Jurkat, Clone E6-1 (cell line): Measurements from ENCODE around the gene PPP1R26. TPM values are rescaled to one million over a fixed set of nuclear protein-coding genes. Genes with fewer than 3 reads are reported as not detected.
"Not testable (repeated sequence)": the region's sequence is repeated elsewhere in the genome, so short reads cannot be mapped to it uniquely, and the experiment has no call there.

Experiments used
- DNase-seq: peaks from one replicate; pipeline ENCODE4 v3.0.0-alpha.2; 2011; ENCODE audit warnings: low read depth, low spot score
- H3K4me3 ChIP-seq: 2 replicates; pipeline ENCODE4 v1.5.1; 2011; ENCODE audit warnings: mild to moderate bottlenecking, low read length, control low read depth, moderate library complexity
- polyA plus RNA-seq: library from polyadenylated mRNA; unstranded; fragments of >200 nt; gene quantifications from one replicate; pipeline ENCODE4 v1.2.1, GENCODE V29; 2012; ENCODE audit warnings: missing spikeins; ENCODE audit not compliant: insufficient read length, insufficient read depth

Gene PPP1R26, protein sequence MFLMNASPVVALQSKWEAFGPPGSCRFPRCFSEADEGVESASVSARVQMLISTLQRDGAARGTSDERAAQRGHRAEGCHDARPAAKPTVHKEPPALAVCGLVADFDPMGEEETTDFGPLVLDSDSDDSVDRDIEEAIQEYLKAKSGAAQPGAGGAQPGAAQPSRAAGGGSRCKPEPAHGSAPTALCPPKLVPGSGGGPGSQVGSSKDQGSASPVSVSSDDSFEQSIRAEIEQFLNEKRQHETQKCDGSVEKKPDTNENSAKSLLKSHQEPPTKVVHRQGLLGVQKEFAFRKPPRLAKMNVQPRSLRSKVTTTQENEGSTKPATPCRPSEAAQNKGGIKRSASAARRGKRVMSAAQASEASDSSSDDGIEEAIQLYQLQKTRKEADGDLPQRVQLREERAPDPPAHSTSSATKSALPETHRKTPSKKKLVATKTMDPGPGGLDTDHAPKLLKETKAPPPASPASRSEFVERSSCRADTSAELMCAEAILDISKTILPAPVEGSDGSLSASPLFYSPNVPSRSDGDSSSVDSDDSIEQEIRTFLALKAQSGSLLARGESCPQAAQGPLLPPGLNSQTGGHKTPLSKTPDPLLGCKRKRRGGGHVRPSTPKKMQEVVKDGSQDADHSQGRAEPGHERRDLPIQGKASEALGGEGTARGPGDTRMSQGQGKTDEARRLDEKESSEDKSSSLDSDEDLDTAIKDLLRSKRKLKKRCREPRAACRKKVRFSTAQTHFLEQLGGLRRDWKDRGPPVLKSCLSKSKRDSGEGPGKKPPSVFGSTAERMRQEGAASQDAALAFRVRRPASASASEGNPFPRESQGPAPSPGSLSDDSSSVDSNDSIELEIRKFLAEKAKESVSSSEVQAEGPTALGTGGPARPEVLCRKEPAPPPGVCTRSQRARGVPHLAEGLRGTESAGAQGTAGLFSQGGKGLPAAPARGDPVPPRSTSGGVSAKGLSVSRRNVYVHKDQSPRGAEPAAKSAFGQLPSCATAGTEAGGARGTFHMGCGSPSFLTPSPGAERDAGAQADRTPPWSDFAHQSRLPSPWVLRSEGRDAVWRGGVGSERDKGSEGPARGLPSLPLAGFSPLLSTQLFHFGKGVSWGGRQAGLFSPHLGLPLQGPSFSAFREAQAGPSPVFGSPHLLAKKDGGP (N-terminal part only)
- not detected for polyA plus RNA-seq

GRCh38 chr9:135479469-135480052, at the start of gene PPP1R26:
Gene PPP1R26, plus strand, starts transcription at chr9:135479782. Its CDS starts 4,729 bp downstream, at chr9:135484511.
- no peak within 1 kb of the TSS for H3K4me3 ChIP-seq
- DNase-seq = no peak

DNA sequence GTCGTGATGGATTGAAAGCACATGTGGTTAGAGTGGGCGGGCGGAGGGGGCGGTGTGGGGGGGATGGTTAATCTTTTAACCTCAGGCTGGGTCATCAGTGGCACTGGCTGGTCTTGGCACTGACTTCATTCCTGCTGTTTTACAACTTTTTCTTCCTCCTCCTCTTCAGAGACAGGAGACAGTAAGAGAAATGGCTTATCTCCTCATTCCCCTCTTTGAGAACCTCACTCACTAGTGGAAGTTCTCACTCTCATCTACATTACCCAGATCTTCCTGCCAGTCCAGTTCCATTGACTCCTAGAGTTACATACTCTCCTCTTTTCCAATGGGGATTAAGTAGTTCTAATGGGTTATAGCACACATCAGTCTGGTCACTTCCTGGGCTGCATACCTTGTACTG, 42.3 kb upstream of the PPP1R26 start:
- H3K4me3 ChIP-seq = no peak overlapping the region
- DNase-seq = no peak

DNA sequence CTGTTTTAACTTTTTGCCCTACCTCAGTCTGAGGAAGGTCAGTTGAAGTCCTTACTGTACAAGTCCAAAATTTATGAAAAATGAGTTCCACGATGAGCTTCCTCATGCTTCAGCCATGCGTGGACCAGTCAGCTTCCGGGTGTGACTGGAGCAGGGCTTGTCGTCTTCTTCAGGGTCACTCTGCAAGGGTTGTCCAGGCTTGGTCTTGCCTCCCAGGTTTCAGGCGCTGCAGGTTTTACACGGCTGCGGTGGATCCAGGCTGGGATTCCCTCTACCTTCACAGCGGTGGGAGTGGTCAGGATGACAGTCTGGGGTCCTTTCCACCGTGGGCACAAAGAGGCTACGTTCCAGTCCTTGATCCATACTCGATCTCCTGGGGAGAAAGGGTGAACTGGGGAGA, 41.9 kb upstream of the PPP1R26 start:
- H3K4me3 ChIP-seq, DNase-seq: not testable (repeated sequence)

DNA sequence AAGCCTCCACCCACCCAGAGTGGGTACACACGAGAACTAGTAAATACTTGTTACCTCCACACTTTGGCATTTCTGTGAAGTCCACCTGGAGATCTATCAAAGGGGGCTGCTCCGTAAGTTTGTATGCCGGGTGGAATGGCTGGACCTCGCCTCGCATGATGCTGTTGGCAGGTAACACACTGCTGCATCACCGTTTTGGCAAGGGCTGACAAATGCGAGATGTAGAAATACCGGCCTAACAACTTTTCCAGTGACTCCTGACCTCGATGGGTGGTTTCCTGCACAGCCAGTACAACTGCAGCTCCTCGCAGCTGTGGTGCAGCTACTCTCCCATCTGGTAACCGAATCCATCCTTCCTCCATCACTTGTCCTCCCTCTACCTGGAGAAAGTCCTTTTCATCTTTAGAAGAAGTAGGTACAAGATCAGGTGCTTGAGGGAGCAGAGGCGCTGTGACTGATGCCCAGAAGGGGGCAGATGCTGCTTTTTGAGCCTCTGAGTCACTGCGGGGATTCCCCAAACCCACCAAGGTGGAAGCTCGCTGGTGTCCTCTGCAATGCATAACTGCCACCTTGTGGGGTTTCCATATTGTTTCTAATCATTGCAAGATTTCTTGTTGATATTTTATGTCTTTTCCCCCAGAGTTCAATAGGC, 40.9 kb upstream of the PPP1R26 start:
- DNase-seq, H3K4me3 ChIP-seq: not testable (repeated sequence)

DNA sequence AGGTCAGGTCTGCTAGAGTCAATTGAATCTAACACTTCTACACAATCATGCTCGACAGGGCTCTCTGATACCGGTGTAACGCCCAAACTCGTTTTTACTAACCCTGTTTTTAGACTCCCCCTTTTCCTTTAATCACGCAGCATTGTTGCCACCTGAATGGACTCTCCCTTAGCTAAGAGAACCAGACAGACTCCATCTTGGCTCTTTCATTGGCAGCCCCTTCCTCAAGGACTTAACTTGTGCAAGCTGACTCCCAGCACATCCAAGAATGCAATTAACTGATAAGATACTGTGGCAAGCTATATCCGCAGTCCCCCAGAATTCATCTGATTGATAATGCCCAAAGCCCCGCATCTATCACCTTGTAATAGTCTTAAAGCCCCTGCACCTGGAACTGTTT, 40.1 kb upstream of the PPP1R26 start:
- not testable (repeated sequence) for DNase-seq, H3K4me3 ChIP-seq

DNA sequence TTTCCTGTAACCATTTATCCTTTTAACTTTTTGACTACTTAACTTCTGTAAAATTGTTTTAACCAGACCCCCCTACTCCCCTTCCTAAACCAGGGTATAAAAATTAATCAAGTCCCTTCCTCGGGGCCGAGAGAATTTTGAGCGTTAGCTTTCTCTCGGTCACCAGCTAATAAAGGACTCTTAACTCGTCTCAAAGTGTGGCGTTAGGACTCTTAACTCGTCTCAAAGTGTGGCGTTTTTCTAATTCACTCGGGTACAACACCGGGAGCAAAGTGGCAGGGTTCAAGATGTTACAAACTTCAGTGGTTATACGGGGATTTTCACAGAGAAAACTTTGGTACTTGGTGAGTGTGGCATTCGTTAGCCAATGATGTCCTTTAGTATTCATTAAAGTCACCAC, 39.7 kb upstream of the PPP1R26 start:
- no peak for DNase-seq
- H3K4me3 ChIP-seq = no peak overlapping the region

DNA sequence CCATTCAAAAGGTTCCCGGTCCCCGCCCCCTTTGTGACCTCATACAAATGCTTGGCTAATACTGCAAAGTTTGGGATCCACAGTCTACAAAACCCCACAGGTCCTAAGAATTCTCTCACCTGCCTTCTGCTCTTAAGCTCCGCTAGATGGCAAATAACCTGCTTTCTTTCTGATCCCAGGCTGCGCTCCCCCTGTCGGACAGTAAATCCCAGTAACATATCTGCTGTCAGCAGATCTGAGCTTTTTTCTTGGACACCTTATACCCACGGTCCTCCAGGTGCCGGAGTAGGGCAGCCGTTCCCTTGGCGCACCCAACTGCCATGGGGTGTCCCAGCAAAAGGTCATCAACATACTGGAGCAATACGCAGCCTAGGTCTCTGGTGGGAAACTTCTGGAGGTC, 39.0 kb upstream of the PPP1R26 start:
- peak; percentile 33 for DNase-seq
- no peak overlapping the region for H3K4me3 ChIP-seq

- not testable (repeated sequence) for DNase-seq, H3K4me3 ChIP-seq
Observed at GRCh38 chr9:135441105-135442071, 38.2 kb upstream of the PPP1R26 start.

DNA sequence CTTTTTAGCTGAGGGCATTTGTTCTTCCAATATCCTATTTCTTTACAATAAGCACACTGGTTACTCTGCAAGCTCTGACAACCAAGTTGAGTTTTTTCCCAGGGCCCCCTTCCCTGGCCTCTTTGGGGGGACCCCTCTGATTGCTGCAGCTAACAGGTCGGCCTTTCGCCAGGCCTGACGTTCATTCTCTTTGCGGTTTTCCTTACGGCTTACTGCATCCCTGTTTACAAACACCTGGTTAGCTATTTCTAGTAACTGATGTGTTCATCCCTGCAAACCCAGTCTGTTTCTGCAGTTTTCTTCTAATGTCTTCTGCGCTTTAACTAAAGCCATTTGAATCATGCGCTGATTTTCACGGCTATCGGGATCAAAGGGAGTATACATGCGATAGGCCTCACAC, 37.5 kb upstream of the PPP1R26 start:
- H3K4me3 ChIP-seq = no peak overlapping the region
- DNase-seq = no peak

DNA sequence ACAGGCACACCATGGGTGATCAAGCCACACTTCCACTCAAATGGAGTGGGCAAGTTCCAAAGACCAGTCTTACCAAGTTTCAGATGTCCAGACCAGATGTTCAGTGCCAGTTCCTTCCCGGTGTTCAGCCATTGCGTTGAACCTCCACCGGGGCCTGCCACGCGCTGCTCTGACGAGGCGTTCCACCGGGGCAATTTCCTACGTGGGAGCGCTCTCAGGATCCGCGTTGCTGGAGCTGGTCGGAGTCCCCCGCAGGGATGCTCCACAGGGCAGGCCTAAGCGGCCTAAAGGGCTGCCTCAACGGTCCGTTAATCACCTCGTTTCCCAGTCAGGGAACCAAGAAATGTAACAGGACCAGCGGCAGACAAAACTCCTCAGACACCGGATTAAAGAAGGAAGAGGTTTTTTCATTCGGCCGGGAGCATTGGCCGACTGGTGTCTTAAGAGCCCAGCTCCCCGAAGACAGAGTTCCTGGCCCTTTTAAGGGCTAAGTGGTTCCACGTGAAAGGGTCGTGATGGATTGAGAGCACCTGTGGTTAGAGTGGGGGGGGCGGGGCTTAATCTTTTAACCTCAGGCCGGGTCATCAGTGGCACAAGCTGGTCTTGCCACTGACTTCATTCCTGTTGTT, 35.7 kb upstream of the PPP1R26 start:
- no peak overlapping the region for H3K4me3 ChIP-seq
- DNase-seq = no peak

- no peak for DNase-seq
Observed at GRCh38 chr9:135447126-135447525, 32.5 kb upstream of the PPP1R26 start.

DNA sequence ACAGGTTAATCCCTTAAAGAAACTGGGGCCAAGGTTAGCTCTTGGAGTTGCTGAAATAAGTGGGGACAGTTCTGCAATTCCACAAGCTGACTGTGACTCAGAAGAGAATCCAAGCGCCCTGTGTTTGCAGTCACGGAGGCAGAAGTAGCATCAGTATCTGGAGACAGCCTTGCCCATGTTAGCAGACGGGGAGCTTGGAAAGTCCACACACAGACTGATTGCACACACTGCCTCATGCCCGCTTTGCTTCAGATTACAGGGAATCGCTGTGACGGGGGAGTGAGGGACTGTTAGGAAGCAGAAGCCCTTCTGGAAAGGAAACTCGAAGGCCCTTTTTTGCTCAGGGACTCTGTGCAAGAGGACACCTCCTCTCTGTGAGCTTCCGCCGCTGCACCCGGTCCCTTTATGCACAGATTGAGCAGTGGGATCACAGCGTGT, 30.9 kb upstream of the PPP1R26 start:
- DNase-seq = no peak
- no peak overlapping the region for H3K4me3 ChIP-seq

More at GRCh38 chr9:135447126-135447525, 32.5 kb upstream of the PPP1R26 start:
- H3K4me3 ChIP-seq = no peak overlapping the region

DNA sequence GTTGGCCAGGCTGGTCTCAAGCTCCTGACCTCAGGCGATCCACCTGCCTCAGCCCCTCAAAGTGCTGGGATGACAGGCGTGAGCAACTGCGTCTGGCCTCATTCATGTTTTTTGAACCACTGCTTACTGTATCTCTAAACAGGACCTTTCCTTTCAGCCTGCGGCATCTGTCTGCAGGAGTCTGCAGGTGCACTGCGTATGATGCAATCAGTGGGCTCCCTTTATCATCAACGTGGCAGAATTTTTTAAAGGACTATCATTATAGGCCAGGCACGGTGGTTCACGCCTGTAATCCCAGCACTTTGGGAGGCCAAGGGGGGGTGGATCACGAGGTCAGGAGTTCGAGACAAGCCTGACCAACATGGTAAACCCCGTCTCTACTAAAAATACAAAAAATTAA, 30.1 kb upstream of the PPP1R26 start:
- not testable (repeated sequence) for H3K4me3 ChIP-seq
- DNase-seq = peak; percentile 8

- DNase-seq = no peak
- no peak overlapping the region for H3K4me3 ChIP-seq
Observed at GRCh38 chr9:135450956-135451355, 28.6 kb upstream of the PPP1R26 start.

- H3K4me3 ChIP-seq, DNase-seq: not testable (repeated sequence)
Observed at GRCh38 chr9:135451909-135452308, 27.7 kb upstream of the PPP1R26 start.

DNA sequence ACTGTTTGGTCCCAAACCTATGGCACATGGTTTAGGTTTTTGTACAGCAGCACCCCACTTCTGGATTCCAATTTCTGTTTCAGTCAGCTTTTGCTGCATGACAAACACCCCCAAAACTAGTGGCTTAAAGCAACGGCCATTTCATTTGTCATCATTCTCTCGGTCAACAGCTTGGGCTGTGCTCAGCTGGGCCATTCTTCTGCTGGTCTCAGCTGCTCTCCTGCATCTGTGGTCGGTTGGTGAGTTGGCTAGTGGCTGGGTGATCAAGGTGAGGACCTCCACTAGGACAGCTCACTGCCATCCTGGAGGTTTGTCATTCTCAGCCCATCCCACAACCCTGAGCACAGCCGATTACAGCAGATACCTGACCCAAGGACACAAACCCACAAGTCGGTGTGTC, 24.8 kb upstream of the PPP1R26 start:
- DNase-seq = no peak
- H3K4me3 ChIP-seq = no peak overlapping the region

DNA sequence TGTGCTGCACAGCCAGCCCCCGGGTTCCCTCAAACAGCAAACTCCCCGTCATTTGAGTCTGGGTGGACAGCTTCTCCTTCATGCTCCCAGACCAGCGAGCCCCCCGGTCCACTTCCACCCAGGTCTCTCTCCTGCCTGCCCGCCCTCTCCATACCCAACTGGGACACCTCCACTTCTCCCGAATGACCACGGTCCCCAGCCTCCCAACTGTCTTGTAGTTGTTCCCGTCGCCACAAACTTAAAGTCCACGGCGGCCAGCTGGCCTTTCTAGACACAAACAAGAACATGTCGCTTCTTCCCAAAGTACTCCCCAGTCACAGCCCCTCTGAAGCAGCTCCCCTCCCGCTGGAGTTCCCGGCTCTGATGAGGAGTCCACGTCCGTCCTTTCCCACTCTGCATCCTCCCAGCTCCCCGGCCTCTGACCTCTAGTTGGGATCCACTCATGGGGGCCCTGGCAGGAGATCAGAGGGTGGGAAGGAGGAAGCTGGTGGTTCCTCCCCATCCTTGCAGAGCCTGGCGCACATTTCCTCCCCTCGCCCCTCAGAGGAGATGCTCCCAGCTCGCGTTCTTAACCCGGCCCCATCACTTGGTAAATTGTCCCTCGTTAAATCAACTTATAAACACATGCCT, 24.1 kb upstream of the PPP1R26 start:
- no peak for DNase-seq
- H3K4me3 ChIP-seq = no peak overlapping the region
